Measurements from ENCODE around the gene GPRC5C.

DNA sequence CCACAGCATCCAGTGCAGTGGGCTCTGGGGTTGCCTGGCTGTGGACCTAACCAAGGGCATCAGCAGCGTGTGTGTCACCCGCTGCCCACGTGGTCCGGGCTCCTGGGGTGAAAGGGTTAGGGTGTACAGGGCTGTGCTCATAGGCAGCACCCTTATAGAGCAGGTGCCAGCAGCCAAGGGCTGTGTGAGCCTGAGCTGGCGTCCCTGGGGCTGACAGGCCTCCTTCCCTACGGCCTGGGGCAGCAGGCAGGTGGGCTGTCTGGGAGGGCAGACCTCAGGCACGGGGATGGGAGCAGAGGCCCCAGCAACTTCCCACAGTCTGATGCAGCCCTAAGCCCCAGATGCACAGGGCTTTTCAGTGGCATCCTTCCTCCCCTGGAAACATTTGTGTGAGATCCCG lies 48.4 kb downstream of the GPRC5C start:
- TF ChIP-seq, protein P1, sequence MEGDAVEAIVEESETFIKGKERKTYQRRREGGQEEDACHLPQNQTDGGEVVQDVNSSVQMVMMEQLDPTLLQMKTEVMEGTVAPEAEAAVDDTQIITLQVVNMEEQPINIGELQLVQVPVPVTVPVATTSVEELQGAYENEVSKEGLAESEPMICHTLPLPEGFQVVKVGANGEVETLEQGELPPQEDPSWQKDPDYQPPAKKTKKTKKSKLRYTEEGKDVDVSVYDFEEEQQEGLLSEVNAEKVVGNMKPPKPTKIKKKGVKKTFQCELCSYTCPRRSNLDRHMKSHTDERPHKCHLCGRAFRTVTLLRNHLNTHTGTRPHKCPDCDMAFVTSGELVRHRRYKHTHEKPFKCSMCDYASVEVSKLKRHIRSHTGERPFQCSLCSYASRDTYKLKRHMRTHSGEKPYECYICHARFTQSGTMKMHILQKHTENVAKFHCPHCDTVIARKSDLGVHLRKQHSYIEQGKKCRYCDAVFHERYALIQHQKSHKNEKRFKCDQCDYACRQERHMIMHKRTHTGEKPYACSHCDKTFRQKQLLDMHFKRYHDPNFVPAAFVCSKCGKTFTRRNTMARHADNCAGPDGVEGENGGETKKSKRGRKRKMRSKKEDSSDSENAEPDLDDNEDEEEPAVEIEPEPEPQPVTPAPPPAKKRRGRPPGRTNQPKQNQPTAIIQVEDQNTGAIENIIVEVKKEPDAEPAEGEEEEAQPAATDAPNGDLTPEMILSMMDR (IDR thresholded peaks at IDR 0.05), result no peak
- no peak for TF ChIP-seq EZH2 (IDR thresholded peaks at IDR 0.05)
